HG03571 (cell line): ENCODE results near the gene GTPBP2.
"Not testable (repeated sequence)": the region's sequence is repeated elsewhere in the genome, so short reads cannot be mapped to it uniquely, and the experiment has no call there.

Source experiments
- ATAC-seq: cut with Tn5 transposase; IDR thresholded peaks from one replicate; pipeline ENCODE4 v1.9.1; 2021; ENCODE audit not compliant: unreplicated experiment

The GTPBP2 gene

GRCh38 chr6:43625393-43625992 is 3.6 kb downstream of the GTPBP2 start:
- no peak for ATAC-seq

- ATAC-seq = no peak
Measured at GRCh38 chr6:43624786-43625288, 4.2 kb downstream of the GTPBP2 start.

DNA sequence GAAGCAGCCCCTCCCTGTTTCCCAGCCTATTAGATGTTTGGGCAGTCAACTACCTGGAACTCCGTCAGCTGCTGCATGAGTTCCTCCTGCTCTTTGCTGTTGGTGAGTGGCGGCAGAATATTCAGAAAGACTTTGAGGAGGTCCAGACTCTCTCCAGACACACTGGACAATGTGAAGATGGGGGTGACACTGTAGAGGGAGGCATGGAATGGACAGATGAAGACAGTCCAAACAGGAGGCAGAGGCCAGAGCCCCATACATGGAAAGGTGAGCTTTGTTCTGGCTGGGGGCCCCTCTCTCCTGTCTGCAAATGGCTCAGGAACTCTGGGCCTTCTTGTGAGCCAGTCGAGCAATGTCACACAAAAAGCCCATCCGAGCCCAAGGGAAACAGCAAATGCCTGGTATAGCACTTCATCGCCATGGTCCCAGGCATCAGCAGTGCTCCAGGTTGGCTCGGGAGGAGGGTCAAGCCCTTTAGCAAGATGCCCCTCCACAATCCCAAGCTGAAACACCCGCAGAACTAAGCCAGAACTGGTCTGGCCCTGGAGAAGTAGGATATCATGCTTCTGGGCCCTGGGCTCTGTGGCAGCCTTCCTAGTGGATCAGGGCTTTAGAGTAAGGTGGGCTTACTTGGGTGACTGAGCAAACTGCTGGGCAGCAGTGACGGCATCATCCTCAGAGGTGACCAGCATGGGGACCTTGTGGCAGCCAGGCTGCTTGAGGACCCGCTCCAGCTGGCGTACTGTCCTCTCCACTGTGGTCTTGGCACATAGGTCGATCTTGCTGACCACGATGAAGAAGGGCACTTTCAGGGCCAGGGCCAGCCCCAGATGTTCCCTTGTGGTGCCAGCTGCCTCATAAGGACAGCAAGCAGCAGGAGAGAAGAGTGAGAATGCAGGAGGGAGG is 4.9 kb downstream of the GTPBP2 start:
- ATAC-seq = no peak

GRCh38 chr6:43622541-43622940 is 6.5 kb downstream of the GTPBP2 start:
- no peak for ATAC-seq

GRCh38 chr6:43621836-43622180 is 7.3 kb downstream of the GTPBP2 start:
- ATAC-seq = no peak

DNA sequence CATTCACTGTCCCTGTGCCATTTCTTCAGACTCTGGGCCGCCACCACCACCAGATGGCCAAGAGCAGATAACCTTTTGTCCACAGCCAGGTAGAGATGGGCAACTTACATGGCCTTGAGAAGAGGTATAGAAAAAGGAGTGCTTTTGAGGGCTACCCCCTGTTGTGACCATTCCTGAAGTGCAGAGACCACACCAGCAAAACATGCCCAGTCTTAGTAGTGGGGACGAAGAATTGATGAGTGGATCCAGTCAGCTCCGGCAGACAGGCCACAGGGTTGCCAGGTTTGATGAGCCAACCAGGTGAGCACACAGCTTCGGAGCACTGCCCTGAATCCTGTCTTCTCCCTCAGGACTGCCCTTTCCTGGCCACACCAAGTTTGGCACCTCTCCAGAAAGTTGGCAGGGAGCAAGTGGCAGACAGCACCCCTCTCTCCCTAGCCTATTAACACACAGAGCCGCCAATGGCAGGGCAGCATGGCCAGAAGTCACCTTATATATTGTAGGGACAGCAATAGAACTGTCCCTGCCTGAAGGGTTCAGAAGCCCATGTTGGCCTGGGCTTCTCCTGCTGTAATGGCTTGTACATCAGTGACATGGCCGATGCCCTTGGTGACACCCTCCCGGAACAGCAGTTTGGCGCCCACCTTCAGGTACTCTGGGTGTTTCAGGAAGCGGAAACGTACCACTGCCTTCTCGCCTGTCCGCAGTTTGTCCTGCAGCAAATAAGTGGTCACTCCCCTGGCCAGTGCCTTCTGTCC is 7.8 kb downstream of the GTPBP2 start:
- no peak for ATAC-seq

- no peak for ATAC-seq
Measured at GRCh38 chr6:43616725-43617472, 12.2 kb downstream of the GTPBP2 start.

DNA sequence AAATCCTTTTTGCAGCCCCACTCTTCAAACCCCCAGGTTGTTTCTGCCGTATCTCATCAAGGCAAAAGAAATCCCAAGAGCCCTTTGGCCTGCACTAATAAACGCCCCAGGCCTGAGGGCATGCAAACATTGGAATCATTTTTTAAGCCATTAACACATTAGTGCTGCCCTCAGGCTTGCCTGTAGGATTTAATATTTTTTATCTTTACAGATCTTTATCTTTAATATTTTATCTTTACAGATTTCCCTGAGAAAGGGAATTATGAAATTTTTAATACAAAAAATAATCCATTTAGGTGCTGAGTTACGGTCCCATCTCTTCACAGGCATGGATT is 14.7 kb downstream of the GTPBP2 start:
- ATAC-seq = no peak

DNA sequence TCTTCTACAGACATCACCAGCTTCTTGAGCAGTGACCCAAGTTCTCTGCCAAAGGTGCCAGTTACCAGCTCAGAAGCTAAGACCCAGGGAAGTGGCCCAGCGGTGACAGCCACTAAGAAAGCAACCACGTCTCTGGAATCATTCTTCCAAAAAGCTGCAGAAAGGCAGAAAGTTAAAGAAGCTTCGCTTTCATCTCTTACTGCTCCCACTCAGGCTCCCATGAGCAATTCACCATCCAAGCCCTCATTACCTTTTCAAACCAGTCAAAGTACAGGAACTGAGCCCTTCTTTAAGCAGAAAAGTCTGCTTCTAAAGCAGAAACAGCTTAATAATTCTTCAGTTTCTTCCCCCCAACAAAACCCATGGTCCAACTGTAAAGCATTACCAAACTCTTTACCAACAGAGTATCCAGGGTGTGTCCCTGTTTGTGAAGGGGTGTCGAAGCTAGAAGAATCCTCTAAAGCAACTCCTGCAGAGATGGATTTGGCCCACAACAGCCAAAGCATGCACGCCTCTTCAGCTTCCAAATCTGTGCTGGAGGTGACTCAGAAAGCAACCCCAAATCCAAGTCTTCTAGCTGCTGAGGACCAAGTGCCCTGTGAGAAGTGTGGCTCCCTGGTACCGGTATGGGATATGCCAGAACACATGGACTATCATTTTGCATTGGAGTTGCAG is 15.2 kb downstream of the GTPBP2 start:
- ATAC-seq = no peak

- ATAC-seq = no peak
Measured at GRCh38 chr6:43610431-43610830, 18.6 kb downstream of the GTPBP2 start.

GRCh38 chr6:43609402-43609801 is 19.7 kb downstream of the GTPBP2 start:
- ATAC-seq = no peak

DNA sequence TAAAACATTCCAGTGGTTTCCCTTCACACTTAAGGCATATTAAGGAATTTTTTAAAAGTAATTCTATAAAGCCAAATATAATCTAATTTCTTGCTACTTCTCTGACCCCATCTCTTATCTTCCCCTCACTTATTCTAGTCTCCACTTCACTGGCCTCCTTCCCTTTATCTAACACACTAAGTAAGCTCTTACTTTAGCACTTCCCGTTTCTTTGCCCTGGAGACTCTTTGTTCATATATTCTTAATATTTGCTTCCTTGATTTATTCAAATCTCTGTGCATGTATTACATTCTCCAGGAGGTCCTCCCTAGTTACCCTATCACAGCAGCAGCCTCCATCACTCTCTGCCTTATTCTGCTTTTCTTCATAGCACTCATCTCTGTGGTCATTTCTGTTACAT is 20.3 kb downstream of the GTPBP2 start:
- ATAC-seq = no peak

GRCh38 chr6:43608310-43608763 is 20.7 kb downstream of the GTPBP2 start:
- no peak for ATAC-seq

GRCh38 chr6:43606019-43606418 is 23.0 kb downstream of the GTPBP2 start:
- no peak for ATAC-seq

- no peak for ATAC-seq
Measured at GRCh38 chr6:43604174-43604573, 24.9 kb downstream of the GTPBP2 start.

GRCh38 chr6:43600595-43600994 is 28.5 kb downstream of the GTPBP2 start:
- no peak for ATAC-seq

DNA sequence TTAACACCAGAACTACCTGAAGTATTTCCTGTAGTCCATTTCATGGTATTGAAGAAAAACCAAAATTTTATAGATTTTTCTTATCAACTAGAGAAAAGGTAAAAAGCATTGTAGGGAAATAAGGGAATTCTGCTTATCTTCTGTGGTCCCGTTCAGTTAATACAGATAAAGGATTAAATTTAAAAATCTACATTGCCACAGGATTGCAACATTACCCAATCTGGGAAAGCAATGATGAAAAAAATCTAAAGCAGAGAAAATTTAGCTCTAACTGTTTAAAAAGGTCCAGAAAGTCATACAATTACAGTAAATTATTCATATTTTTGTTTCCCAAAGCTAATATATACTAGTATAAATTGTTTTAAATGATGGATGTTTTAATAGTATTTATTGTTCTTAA is 35.1 kb downstream of the GTPBP2 start:
- ATAC-seq = no peak

- not testable (repeated sequence) for ATAC-seq
Measured at GRCh38 chr6:43589564-43589963, 39.5 kb downstream of the GTPBP2 start.

- no peak for ATAC-seq
Measured at GRCh38 chr6:43588194-43588593, 40.9 kb downstream of the GTPBP2 start.

DNA sequence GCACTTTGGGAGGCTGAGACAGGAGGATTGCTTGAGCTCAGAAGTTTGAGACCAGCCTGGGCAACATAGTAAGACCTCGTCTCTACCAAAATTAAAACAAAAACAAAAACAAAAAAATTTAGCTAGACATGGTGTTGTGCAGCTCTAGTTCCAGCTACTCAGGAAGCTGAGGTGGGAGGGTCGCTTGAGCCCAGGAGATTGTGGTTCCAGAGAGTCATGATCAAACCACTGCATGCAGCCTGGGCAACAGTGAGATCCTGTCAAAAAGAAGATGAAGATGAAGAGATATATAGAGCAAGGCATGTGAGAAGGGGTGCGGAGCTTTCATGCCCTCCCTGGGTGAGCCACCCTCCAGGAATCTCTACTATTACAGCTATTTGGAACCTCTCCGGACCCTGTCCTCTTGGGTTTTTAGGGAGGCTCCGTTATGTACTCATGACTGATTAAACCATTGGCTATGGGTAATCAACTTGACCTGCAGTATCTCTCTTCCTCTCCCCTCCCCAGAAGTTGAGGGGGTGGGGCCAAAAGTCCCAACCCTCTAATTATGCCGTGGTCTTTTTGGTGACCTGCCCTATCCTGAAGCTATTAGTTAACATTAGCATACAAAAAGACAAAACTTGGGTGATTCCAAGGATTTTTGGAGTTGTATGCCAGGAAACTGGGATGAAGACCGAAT is 44.0 kb downstream of the GTPBP2 start:
- ATAC-seq = no peak
